ENCODE data around the gene LRPAP1. TPM values are rescaled to one million over a fixed set of nuclear protein-coding genes. Genes with fewer than 3 reads are reported as not detected.

Gene LRPAP1
- total RNA-seq, 2 donors from 2014 or later = 175 to 270 TPM

DNA sequence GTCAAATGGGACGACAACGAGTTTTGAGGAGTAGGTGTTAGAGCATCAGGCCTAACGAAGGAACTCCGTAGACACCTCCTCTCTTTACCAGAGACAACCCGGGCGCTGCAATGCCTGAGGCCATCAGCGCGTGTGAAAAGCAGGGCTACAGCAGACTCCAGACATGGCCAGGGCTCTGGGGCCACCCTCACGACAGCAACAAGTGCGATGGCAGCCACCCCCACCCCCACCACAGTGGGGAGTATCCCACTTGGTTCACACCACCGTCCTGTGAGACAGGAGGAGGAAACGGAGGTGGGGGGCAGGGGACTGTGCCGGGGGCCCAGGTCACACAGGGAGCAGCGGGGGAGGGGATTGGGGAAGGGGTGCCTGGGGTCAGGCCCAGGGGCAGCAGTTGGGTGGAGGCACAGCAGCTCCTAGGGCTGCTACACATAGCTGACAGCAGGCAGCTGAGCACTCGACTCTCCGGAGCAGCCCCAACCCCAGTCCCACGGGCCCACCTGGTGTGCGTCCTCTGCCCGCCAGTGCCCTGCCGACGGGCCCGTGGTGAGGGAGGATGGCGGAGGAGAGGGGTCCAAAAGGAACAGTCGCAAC lies 8.5 kb downstream of the LRPAP1 start:
- Histone ChIP-seq H3K4me3 (no peak overlapping the region), H3K4me1 (replicated peaks) (no peaks in the 10 kb centered on the region), H3K9me3 (no peaks in the 10 kb centered on the region), H3K27ac (no peak overlapping the region), H3K36me3 (peaks cover 6 to 7% of the 10 kb centered on the region in 2 donors), H3K27me3 (replicated peaks; ENCODE audit: insufficient read depth) (no peaks in the 10 kb centered on the region)
- TF ChIP-seq POLR2AphosphoS5 (IDR thresholded peaks at IDR 0.05) (no peak), POLR2A (IDR thresholded peaks at IDR 0.05) (no peak)
- TF ChIP-seq, protein P1, sequence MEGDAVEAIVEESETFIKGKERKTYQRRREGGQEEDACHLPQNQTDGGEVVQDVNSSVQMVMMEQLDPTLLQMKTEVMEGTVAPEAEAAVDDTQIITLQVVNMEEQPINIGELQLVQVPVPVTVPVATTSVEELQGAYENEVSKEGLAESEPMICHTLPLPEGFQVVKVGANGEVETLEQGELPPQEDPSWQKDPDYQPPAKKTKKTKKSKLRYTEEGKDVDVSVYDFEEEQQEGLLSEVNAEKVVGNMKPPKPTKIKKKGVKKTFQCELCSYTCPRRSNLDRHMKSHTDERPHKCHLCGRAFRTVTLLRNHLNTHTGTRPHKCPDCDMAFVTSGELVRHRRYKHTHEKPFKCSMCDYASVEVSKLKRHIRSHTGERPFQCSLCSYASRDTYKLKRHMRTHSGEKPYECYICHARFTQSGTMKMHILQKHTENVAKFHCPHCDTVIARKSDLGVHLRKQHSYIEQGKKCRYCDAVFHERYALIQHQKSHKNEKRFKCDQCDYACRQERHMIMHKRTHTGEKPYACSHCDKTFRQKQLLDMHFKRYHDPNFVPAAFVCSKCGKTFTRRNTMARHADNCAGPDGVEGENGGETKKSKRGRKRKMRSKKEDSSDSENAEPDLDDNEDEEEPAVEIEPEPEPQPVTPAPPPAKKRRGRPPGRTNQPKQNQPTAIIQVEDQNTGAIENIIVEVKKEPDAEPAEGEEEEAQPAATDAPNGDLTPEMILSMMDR (IDR thresholded peaks at IDR 0.05) = no peak
- WGBS = 87% methylated on average over 24 of the region's 24 CpGs
- intact Hi-C loops (cut with DNase I) = no loop called here
- no peak for DNase-seq (ENCODE audit: low spot score)

DNA sequence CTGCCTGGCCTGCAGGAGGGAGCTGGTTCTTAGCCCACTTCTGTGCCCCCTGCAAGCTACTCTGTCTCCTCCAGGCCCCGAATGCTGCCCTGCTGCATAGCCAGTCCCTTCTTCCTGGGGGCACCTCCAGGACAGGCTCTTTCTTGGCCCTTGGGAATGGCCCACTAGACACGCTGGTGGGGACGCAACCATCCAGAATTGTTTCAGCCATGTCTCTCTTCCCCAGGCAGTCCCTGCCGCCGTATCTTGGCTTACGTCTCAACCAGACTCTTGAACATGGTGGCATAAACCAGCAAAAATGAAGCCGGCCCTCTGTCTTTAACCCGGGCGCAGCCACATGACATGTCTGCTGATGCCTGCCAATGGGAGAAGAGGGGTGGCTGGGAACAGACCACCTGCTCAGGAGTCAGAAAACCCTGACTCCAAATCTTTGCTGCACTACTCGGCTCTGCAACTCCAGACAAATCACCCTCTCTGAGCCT lies 9.0 kb downstream of the LRPAP1 start:
- H3K4me3 ChIP-seq = no peak overlapping the region
- no peaks in the 10 kb centered on the region for H3K4me1 ChIP-seq (replicated peaks)
- H3K27me3 ChIP-seq (replicated peaks; ENCODE audit: insufficient read depth) = no peaks in the 10 kb centered on the region
- TF ChIP-seq POLR2AphosphoS5 (IDR thresholded peaks at IDR 0.05) = no peak
- no peak overlapping the region for H3K27ac ChIP-seq
- DNase-seq (ENCODE audit: low spot score) = no peak
- H3K9me3 ChIP-seq = no peaks in the 10 kb centered on the region
- peaks cover 6 to 7% of the 10 kb centered on the region in 2 donors for H3K36me3 ChIP-seq
- 98% methylated on average over 10 of the region's 10 CpGs for WGBS
- intact Hi-C loops (cut with DNase I) = no loop called here

DNA sequence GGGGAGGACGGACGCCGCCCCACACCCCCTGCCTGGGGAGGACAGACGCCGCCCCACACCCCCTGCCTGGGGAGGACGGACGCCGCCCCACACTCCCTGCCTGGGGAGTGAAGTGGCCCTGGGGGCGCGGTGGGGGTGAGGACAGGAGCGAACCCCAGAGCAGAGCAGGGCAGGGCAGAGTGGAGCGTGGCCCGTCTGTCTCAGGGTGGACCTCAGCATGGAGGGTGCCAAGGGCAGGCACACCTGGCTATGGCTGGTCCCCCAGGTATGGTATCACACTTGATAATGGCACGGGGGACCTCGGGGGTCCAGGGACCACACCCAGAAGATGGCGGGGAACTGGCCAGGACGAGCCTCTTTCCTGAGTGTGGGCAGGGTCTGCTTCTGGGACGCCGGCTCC lies 9.6 kb downstream of the LRPAP1 start:
- no peak overlapping the region for H3K27ac ChIP-seq
- H3K27me3 ChIP-seq (replicated peaks; ENCODE audit: insufficient read depth) = no peaks in the 10 kb centered on the region
- peaks cover 7 to 10% of the 10 kb centered on the region in 2 donors for H3K36me3 ChIP-seq
- no peak for DNase-seq (ENCODE audit: low spot score)
- 98% methylated on average over 11 of the region's 19 CpGs for WGBS
- intact Hi-C loops (cut with DNase I) = no loop called here
- no peaks in the 10 kb centered on the region for H3K9me3 ChIP-seq
- no peaks in the 10 kb centered on the region for H3K4me1 ChIP-seq (replicated peaks)
- TF ChIP-seq POLR2A (IDR thresholded peaks at IDR 0.05) = no peak
- H3K4me3 ChIP-seq = no peak overlapping the region

DNA sequence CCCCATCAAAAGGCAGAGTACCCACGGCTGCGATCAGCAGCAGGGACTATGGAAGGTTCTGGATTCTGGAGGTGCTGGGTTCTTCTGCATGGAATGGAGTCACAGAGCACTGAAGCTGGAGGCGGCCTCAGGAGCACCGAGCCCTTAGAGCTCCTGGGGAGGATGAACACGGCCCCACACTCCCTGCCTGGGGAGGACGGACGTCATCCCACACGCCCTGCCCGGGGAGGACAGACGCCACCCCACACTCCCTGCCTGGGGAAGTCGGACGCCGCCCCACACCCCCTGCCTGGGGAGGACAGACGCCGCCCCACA lies 9.9 kb downstream of the LRPAP1 start:
- 71% methylated on average over 12 of the region's 15 CpGs for WGBS
- peaks cover 7 to 14% of the 10 kb centered on the region in 2 donors for H3K36me3 ChIP-seq

DNA sequence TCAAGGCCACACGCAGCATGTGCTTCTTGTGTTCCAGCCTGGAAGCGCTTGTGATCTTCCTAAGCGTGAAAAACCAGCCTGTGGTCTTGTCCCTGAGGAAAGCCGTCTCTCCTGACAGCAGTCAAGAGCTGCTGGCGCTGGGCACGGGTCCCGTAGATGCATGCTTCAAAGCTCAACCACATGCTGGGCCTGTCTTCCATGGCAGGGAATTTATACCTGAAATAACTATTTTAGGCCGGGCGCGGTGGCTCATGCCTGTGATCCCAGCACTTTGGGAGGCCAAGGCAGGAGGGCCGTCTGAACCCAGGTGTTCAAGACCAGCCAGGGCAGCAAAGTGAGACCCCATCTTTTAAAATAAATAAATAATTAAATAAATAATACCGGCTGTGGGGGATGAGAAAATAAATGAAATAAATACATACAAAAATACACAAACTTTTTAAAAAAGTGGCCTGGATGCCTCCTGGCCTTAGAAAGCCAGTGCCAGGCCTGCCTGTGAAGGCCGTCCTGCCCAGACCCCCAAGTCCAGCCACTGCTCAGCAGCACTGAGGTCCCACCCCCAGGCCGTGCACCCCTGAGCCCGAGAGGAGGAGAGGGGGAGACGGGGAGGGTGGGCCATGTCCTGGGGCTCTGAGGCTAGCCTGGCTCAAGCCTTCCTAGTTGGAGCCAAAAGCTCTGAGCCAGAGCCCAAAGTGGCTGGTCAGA lies 10.4 kb downstream of the LRPAP1 start:
- H3K36me3 ChIP-seq = peaks cover 10 to 19% of the 10 kb centered on the region in 2 donors
- H3K4me1 ChIP-seq (replicated peaks) = no peaks in the 10 kb centered on the region
- no peak overlapping the region for H3K27ac ChIP-seq
- intact Hi-C loops (cut with DNase I) = no loop called here
- H3K4me3 ChIP-seq = no peak overlapping the region
- no peak for DNase-seq (ENCODE audit: low spot score)
- H3K27me3 ChIP-seq (replicated peaks; ENCODE audit: insufficient read depth) = no peaks in the 10 kb centered on the region
- no peaks in the 10 kb centered on the region for H3K9me3 ChIP-seq
- TF ChIP-seq POLR2AphosphoS5 (IDR thresholded peaks at IDR 0.05) (no peak), POLR2A (IDR thresholded peaks at IDR 0.05) (no peak)
- TF ChIP-seq, protein P1 (IDR thresholded peaks at IDR 0.05) = no peak
- WGBS = 92% methylated on average over 16 of the region's 16 CpGs

More for the DNA sequence above, 9.9 kb downstream of the LRPAP1 start:
- Histone ChIP-seq H3K9me3 (no peaks in the 10 kb centered on the region), H3K4me1 (replicated peaks) (no peaks in the 10 kb centered on the region), H3K27me3 (replicated peaks; ENCODE audit: insufficient read depth) (no peaks in the 10 kb centered on the region), H3K4me3 (no peak overlapping the region), H3K27ac (no peak overlapping the region)
- DNase-seq (ENCODE audit: low spot score) = no peak
- TF ChIP-seq POLR2AphosphoS5 (IDR thresholded peaks at IDR 0.05) = no peak
- TF ChIP-seq POLR2A (IDR thresholded peaks at IDR 0.05) = no peak
- TF ChIP-seq, protein P1 (IDR thresholded peaks at IDR 0.05) = no peak
- intact Hi-C loops (cut with DNase I) = no loop called here

All from prostate gland (tissue), 2 donors.